GM19324 (cell line): ENCODE data around the gene SMAP1.
"Not testable (repeated sequence)": the region's sequence is repeated elsewhere in the genome, so short reads cannot be mapped to it uniquely, and the experiment has no call there.

Source experiments
- ATAC-seq: cut with Tn5 transposase; IDR thresholded peaks from one replicate; pipeline ENCODE4 v1.9.1; 2021; ENCODE audit warnings: mild to moderate bottlenecking, moderate library complexity; ENCODE audit not compliant: unreplicated experiment, low FRiP score

The SMAP1 gene

GRCh38 chr6:70735513-70735912 lies 67.8 kb downstream of the SMAP1 start:
- no peak for ATAC-seq

- ATAC-seq: no peak
Measured at GRCh38 chr6:70738028-70738427, 70.3 kb downstream of the SMAP1 start.

GRCh38 chr6:70739534-70739933 lies 71.9 kb downstream of the SMAP1 start:
- ATAC-seq: no peak

GRCh38 chr6:70740746-70741145 lies 73.1 kb downstream of the SMAP1 start:
- not testable (repeated sequence) for ATAC-seq

- ATAC-seq: not testable (repeated sequence)
Measured at GRCh38 chr6:70742462-70742861, 74.8 kb downstream of the SMAP1 start.

- ATAC-seq: no peak
Measured at GRCh38 chr6:70753870-70754380, 86.2 kb downstream of the SMAP1 start.

- no peak for ATAC-seq
Measured at GRCh38 chr6:70758883-70759282, 91.2 kb downstream of the SMAP1 start.

GRCh38 chr6:70763754-70764510 lies 96.2 kb downstream of the SMAP1 start:
- ATAC-seq: no peak

GRCh38 chr6:70764706-70765105 lies 97.0 kb downstream of the SMAP1 start:
- no peak for ATAC-seq

- not testable (repeated sequence) for ATAC-seq
Measured at GRCh38 chr6:70771351-70771750, 103.7 kb downstream of the SMAP1 start.

GRCh38 chr6:70779934-70780333 lies 112.3 kb downstream of the SMAP1 start:
- ATAC-seq: no peak

GRCh38 chr6:70790483-70791224 lies 123.0 kb downstream of the SMAP1 start:
- no peak for ATAC-seq

GRCh38 chr6:70797625-70798024 lies 129.9 kb downstream of the SMAP1 start:
- ATAC-seq: peak; percentile 91

- no peak for ATAC-seq
Measured at GRCh38 chr6:70806086-70806485, 138.4 kb downstream of the SMAP1 start.

- ATAC-seq: no peak
Measured at GRCh38 chr6:70811788-70812187, 144.1 kb downstream of the SMAP1 start.

GRCh38 chr6:70813885-70814284 lies 146.2 kb downstream of the SMAP1 start:
- no peak for ATAC-seq

GRCh38 chr6:70819646-70820045 lies 152.0 kb downstream of the SMAP1 start:
- no peak for ATAC-seq

GRCh38 chr6:70820778-70821177 lies 153.1 kb downstream of the SMAP1 start:
- no peak for ATAC-seq

- ATAC-seq: no peak
Measured at GRCh38 chr6:70821751-70822150, 154.1 kb downstream of the SMAP1 start.

- no peak for ATAC-seq
Measured at GRCh38 chr6:70823651-70824050, 156.0 kb downstream of the SMAP1 start.

GRCh38 chr6:70831427-70831826 lies 163.7 kb downstream of the SMAP1 start:
- no peak for ATAC-seq

- no peak for ATAC-seq
Measured at GRCh38 chr6:70834520-70834919, 166.8 kb downstream of the SMAP1 start.
